Ureter (tissue), 1 donor: ENCODE data around the gene SHB. TPM values are rescaled to one million over a fixed set of nuclear protein-coding genes. Genes with fewer than 3 reads are reported as not detected.
A peak's percentile ranks its signal among the peaks of the same experiment; 100 is the strongest.
"Not testable (repeated sequence)": the region's sequence is repeated elsewhere in the genome, so short reads cannot be mapped to it uniquely, and the experiment has no call there.

Experiments used
- DNase-seq: peaks from one replicate; pipeline ENCODE4 v3.0.0-alpha.2; 2020; ENCODE audit warnings: low spot score
- total RNA-seq: library from RNA; stranded (reverse); gene quantifications from one replicate; pipeline ENCODE4 v1.2.4, GENCODE V29; 2023
- donor health status: DM: yes; HTN: yes; CAD: no.

Gene SHB
- total RNA-seq, 1 donor from 2014 or later = 33.0 TPM

- DNase-seq = no peak
Measured at GRCh38 chr9:37918665-37919170, 150.3 kb downstream of the SHB start.

GRCh38 chr9:37917801-37918664, 151.0 kb downstream of the SHB start:
- DNase-seq = no peak

- DNase-seq = no peak
Measured at GRCh38 chr9:37917313-37917731, 151.7 kb downstream of the SHB start.

- DNase-seq = no peak
Measured at GRCh38 chr9:37916471-37917312, 152.3 kb downstream of the SHB start.

- DNase-seq = no peak
Measured at GRCh38 chr9:37915911-37916470, 153.0 kb downstream of the SHB start.

- DNase-seq = no peak
Measured at GRCh38 chr9:37914701-37915358, 154.2 kb downstream of the SHB start.

GRCh38 chr9:37914154-37914551, 154.9 kb downstream of the SHB start:
- DNase-seq = no peak

GRCh38 chr9:37913480-37914153, 155.4 kb downstream of the SHB start:
- peak; percentile 90 for DNase-seq

GRCh38 chr9:37911271-37911681, 157.8 kb downstream of the SHB start:
- DNase-seq = no peak

- DNase-seq = no peak
Measured at GRCh38 chr9:37910271-37910670, 158.8 kb downstream of the SHB start.

GRCh38 chr9:37909836-37910235, 159.2 kb downstream of the SHB start:
- not testable (repeated sequence) for DNase-seq

GRCh38 chr9:37909326-37909725, 159.7 kb downstream of the SHB start:
- no peak for DNase-seq

- DNase-seq = no peak
Measured at GRCh38 chr9:37908698-37909186, 160.3 kb downstream of the SHB start.

GRCh38 chr9:37908283-37908682, 160.7 kb downstream of the SHB start:
- DNase-seq = no peak

- DNase-seq = no peak
Measured at GRCh38 chr9:37906312-37907239, 162.5 kb downstream of the SHB start.

GRCh38 chr9:37905776-37906175, 163.3 kb downstream of the SHB start:
- no peak for DNase-seq

- DNase-seq = no peak
Measured at GRCh38 chr9:37905131-37905505, 163.9 kb downstream of the SHB start.

- no peak for DNase-seq
Measured at GRCh38 chr9:37904445-37905130, 164.4 kb downstream of the SHB start.
